Erythroblast (primary cell): Measurements from ENCODE around the gene CA11.

Source experiments
- GATA1 ChIP-seq: IDR thresholded peaks from 2 replicates; pipeline ENCODE4 v1.6.1; 2011; ENCODE audit warnings: low read depth, mild to moderate bottlenecking, control low read depth, low read length, moderate library complexity
- POLR2A ChIP-seq: IDR thresholded peaks from 2 replicates; pipeline ENCODE4 v1.6.1; 2011; ENCODE audit warnings: mild to moderate bottlenecking, low read length

GRCh38 chr19:48611872-48612271 lies 34.1 kb downstream of the CA11 start:
- TF ChIP-seq POLR2A (no peak), GATA1 (no peak)
